BLaER1 (cell line): ENCODE measurements around the gene GMPR.

Experiments used
- H3K27ac ChIP-seq: shearing (Covaris generic); formaldehyde crosslinking; 2 replicates; pipeline ENCODE4 v1.8.1; 2022
- H3K27me3 ChIP-seq: shearing (Covaris generic); formaldehyde crosslinking; 2 replicates; pipeline ENCODE4 v1.8.1; 2022
- H3K36me3 ChIP-seq: shearing (Covaris generic); formaldehyde crosslinking; 2 replicates; pipeline ENCODE4 v1.8.1; 2022
- H3K4me1 ChIP-seq: shearing (Covaris generic); formaldehyde crosslinking; 2 replicates; pipeline ENCODE4 v1.8.1; 2022
- H3K4me2 ChIP-seq: shearing (Covaris generic); formaldehyde crosslinking; 2 replicates; pipeline ENCODE4 v1.8.1; 2022
- H3K4me3 ChIP-seq: shearing (Covaris generic); formaldehyde crosslinking; 2 replicates; pipeline ENCODE4 v1.8.1; 2022
- H3K9ac ChIP-seq: shearing (Covaris generic); formaldehyde crosslinking; 2 replicates; pipeline ENCODE4 v1.8.1; 2022
- H3K9me3 ChIP-seq: shearing (Covaris generic); formaldehyde crosslinking; 2 replicates; pipeline ENCODE4 v1.8.1; 2022
- H4K20me1 ChIP-seq: shearing (Covaris generic); formaldehyde crosslinking; 2 replicates; pipeline ENCODE4 v1.8.1; 2022
- Cebpa-rat ChIP-seq: shearing (Covaris generic); IDR thresholded peaks from 2 replicates; pipeline ENCODE4 v1.8.1; 2022

The GMPR gene

DNA sequence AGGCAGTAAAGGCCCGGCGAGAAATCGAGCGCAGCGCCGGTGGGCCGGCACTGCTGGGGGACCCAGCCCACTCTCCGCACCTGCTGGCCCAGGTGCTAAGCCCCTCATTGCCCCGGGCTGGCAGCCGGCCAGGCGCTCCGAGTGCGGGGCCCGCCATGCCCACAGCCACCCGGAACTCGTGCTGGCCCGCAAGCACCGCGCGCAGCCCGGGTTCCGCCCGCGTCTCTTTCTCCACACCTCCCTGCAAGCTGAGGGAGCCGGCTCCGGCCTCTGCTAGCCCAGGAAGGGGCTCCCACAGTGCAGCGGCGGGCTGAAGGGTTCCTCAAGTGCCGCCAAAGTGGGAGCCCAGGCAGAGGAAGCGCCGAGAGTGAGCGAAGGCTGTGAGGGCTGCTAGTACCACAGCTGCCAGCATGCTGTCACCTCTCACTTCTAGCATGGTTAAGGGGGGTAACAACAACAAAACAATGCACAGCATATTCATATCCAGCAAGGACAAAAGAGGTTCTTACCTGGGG, 11.3 kb upstream of the GMPR start:
- H3K9me3 ChIP-seq, result no peaks in the 10 kb centered on the region
- H3K4me3 ChIP-seq, result no peak overlapping the region
- H3K4me1 ChIP-seq, result peaks cover 17% of the 10 kb centered on the region
- H3K36me3 ChIP-seq, result no peaks in the 10 kb centered on the region
- no peaks in the 10 kb centered on the region for H3K27me3 ChIP-seq
- no peak overlapping the region for H3K27ac ChIP-seq
- no peak overlapping the region for H3K4me2 ChIP-seq
- no peaks in the 10 kb centered on the region for H4K20me1 ChIP-seq
- TF ChIP-seq Cebpa-rat, result no peak
- no peak overlapping the region for H3K9ac ChIP-seq

- TF ChIP-seq Cebpa-rat, result no peak
- no peak overlapping the region for H3K4me2 ChIP-seq
- no peaks in the 10 kb centered on the region for H3K9me3 ChIP-seq
- no peaks in the 10 kb centered on the region for H3K36me3 ChIP-seq
- H3K4me3 ChIP-seq, result no peak overlapping the region
- H3K27ac ChIP-seq, result no peak overlapping the region
- peaks cover 17% of the 10 kb centered on the region for H3K4me1 ChIP-seq
- H3K27me3 ChIP-seq, result no peaks in the 10 kb centered on the region
- H3K9ac ChIP-seq, result no peak overlapping the region
- H4K20me1 ChIP-seq, result no peaks in the 10 kb centered on the region
Measured at GRCh38 chr6:16227605-16228004, 10.8 kb upstream of the GMPR start.

- no peaks in the 10 kb centered on the region for H3K36me3 ChIP-seq
- H3K4me1 ChIP-seq, result peaks cover 17% of the 10 kb centered on the region
- no peak overlapping the region for H3K4me2 ChIP-seq
- TF ChIP-seq Cebpa-rat, result no peak
- H3K27me3 ChIP-seq, result no peaks in the 10 kb centered on the region
- H3K27ac ChIP-seq, result no peak overlapping the region
- no peak overlapping the region for H3K9ac ChIP-seq
- H3K9me3 ChIP-seq, result no peaks in the 10 kb centered on the region
- no peak overlapping the region for H3K4me3 ChIP-seq
- H4K20me1 ChIP-seq, result no peaks in the 10 kb centered on the region
Measured at GRCh38 chr6:16228043-16228442, 10.3 kb upstream of the GMPR start.

GRCh38 chr6:16228709-16229665, 9.4 kb upstream of the GMPR start:
- no peak for TF ChIP-seq Cebpa-rat
- Histone ChIP-seq H3K4me3 (no peak overlapping the region), H3K36me3 (no peaks in the 10 kb centered on the region), H3K27ac (no peak overlapping the region), H3K4me1 (peaks cover 17% of the 10 kb centered on the region), H3K9me3 (no peaks in the 10 kb centered on the region), H4K20me1 (no peaks in the 10 kb centered on the region), H3K9ac (no peak overlapping the region), H3K4me2 (peak overlapping the region; percentile 39), H3K27me3 (no peaks in the 10 kb centered on the region)

DNA sequence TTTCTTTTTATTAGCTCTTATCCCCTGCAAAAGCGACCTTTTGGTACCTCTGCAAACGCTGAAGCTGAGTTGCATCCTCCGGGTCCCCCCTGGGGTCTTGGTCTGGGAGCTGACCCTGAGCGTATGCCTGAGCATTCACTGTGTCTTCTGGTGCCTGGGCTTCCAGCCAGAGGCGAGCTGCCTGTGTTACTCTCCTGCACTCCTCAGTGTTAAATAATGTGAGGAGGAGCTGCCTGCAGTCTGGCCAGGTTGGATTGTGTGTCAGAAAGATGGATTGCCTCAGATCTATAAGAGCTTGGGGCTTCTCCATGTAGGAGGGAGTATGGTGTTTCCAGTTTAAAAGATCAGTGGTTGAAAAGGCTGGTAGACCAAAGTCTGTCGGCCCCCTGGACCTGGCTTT, 8.7 kb upstream of the GMPR start:
- Histone ChIP-seq H3K27me3 (no peaks in the 10 kb centered on the region), H3K9ac (no peak overlapping the region), H3K36me3 (no peaks in the 10 kb centered on the region), H3K9me3 (no peaks in the 10 kb centered on the region), H3K4me2 (peak overlapping the region; percentile 39), H3K4me1 (peaks cover 17% of the 10 kb centered on the region), H3K4me3 (no peak overlapping the region), H4K20me1 (no peaks in the 10 kb centered on the region), H3K27ac (no peak overlapping the region)
- TF ChIP-seq Cebpa-rat, result no peak

GRCh38 chr6:16230953-16231352, 7.4 kb upstream of the GMPR start:
- no peaks in the 10 kb centered on the region for H3K9me3 ChIP-seq
- H3K9ac ChIP-seq, result no peak overlapping the region
- no peaks in the 10 kb centered on the region for H3K36me3 ChIP-seq
- H3K27ac ChIP-seq, result no peak overlapping the region
- H3K4me2 ChIP-seq, result no peak overlapping the region
- H4K20me1 ChIP-seq, result no peaks in the 10 kb centered on the region
- no peak for TF ChIP-seq Cebpa-rat
- H3K4me1 ChIP-seq, result peaks cover 23% of the 10 kb centered on the region
- no peaks in the 10 kb centered on the region for H3K27me3 ChIP-seq
- no peak overlapping the region for H3K4me3 ChIP-seq

- Histone ChIP-seq H3K4me2 (no peak overlapping the region), H3K27me3 (no peaks in the 10 kb centered on the region)
Measured at GRCh38 chr6:16232086-16232485, 6.3 kb upstream of the GMPR start.

GRCh38 chr6:16236009-16236501, 2.3 kb upstream of the GMPR start:
- H3K4me1 ChIP-seq, result peaks cover 44% of the 10 kb centered on the region
- no peaks in the 10 kb centered on the region for H3K9me3 ChIP-seq
- no peak overlapping the region for H3K27ac ChIP-seq
- peak overlapping the region; percentile 11; the same call in 1 of the 2 replicates for H3K4me3 ChIP-seq
- H3K4me2 ChIP-seq, result peak overlapping the region; percentile 97
- H3K36me3 ChIP-seq, result no peaks in the 10 kb centered on the region
- H3K27me3 ChIP-seq, result peaks cover 27% of the 10 kb centered on the region
- peaks cover 6% of the 10 kb centered on the region; the same call in 1 of the 2 replicates for H4K20me1 ChIP-seq
- no peak overlapping the region for H3K9ac ChIP-seq
- no peak for TF ChIP-seq Cebpa-rat

More at GRCh38 chr6:16232086-16232485, 6.3 kb upstream of the GMPR start:
- Histone ChIP-seq H3K9me3 (no peaks in the 10 kb centered on the region), H3K4me1 (peaks cover 34% of the 10 kb centered on the region), H3K27ac (no peak overlapping the region), H3K4me3 (no peak overlapping the region), H3K36me3 (no peaks in the 10 kb centered on the region), H3K9ac (no peak overlapping the region), H4K20me1 (no peaks in the 10 kb centered on the region)
- TF ChIP-seq Cebpa-rat, result no peak

DNA sequence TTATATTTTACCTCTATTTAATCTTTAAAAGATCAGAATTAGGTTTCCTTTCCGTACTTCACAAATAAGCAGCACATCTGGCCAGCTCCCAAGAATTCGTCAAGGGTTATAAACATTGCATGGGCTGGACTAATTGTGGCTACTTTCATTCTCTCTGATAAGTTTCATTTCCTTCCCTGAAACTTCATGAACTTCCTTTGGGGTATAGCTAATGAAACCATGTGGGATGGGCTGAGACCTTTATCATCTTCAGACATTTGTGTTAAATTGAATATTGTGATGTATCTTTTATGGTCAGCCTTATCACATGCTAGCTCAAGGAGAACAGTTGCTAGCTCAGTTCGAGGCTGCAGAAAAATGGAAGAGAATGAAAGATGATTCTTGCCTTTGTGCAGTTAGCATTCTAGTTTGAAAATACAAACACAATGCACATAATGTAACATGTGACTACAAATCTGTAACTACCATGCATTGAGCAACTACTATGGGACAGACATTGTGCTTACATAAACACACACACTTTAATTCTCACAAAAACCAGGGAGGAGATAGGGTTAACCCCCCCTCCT, 1.7 kb upstream of the GMPR start:
- no peak for TF ChIP-seq Cebpa-rat
- no peaks in the 10 kb centered on the region for H3K36me3 ChIP-seq
- H3K4me2 ChIP-seq, result peak overlapping the region; percentile 97
- no peaks in the 10 kb centered on the region for H3K9me3 ChIP-seq
- H3K27ac ChIP-seq, result no peak overlapping the region
- H3K4me1 ChIP-seq, result peaks cover 44% of the 10 kb centered on the region
- peaks cover 6% of the 10 kb centered on the region; the same call in 1 of the 2 replicates for H4K20me1 ChIP-seq
- peaks cover 30% of the 10 kb centered on the region for H3K27me3 ChIP-seq
- no peak overlapping the region for H3K9ac ChIP-seq
- peak overlapping the region; percentile 11; the same call in 1 of the 2 replicates for H3K4me3 ChIP-seq

- Histone ChIP-seq H3K9ac (no peak overlapping the region), H3K9me3 (no peaks in the 10 kb centered on the region), H3K4me1 (peaks cover 44% of the 10 kb centered on the region), H4K20me1 (peaks cover 6% of the 10 kb centered on the region; the same call in 1 of the 2 replicates), H3K4me3 (no peak overlapping the region), H3K27me3 (peaks cover 30% of the 10 kb centered on the region), H3K27ac (no peak overlapping the region), H3K36me3 (no peaks in the 10 kb centered on the region), H3K4me2 (peak overlapping the region; percentile 97)
- no peak for TF ChIP-seq Cebpa-rat
Measured at GRCh38 chr6:16237242-16237641, 1.1 kb upstream of the GMPR start.
